Measurements from ENCODE around the gene EFCAB6. TPM values are rescaled to one million over a fixed set of nuclear protein-coding genes. Genes with fewer than 3 reads are reported as not detected.

Gene EFCAB6
- total RNA-seq, 2 donors from 2014 or later = 2.2 to 2.5 TPM

GRCh38 chr22:43553451-43554258, 258.4 kb downstream of the EFCAB6 start:
- ATAC-seq (ENCODE audit: insufficient number of reproducible peaks, low FRiP score, low read depth) (no peak), DNase-seq (ENCODE audit: low spot score) (no peak)
- Histone ChIP-seq H3K9me3 (peaks cover 3% of the 10 kb centered on the region), H3K27me3 (replicated peaks; ENCODE audit: insufficient read depth) (no peaks in the 10 kb centered on the region), H3K27ac (no peak overlapping the region), H3K4me1 (ENCODE audit: control insufficient read depth in 1 of 2, low read depth in 2 of 2) (no peaks in the 10 kb centered on the region), H3K4me3 (no peak overlapping the region), H3K36me3 (no peaks in the 10 kb centered on the region)
- TF ChIP-seq CTCF (IDR thresholded peaks at IDR 0.05) = no peak

- Histone ChIP-seq H3K27me3 (replicated peaks; ENCODE audit: insufficient read depth) (no peaks in the 10 kb centered on the region), H3K27ac (no peak overlapping the region), H3K4me3 (no peak overlapping the region), H3K4me1 (ENCODE audit: control insufficient read depth in 1 of 2, low read depth in 2 of 2) (no peaks in the 10 kb centered on the region), H3K36me3 (no peaks in the 10 kb centered on the region), H3K9me3 (no peaks in the 10 kb centered on the region)
- no peak for ATAC-seq (ENCODE audit: insufficient number of reproducible peaks, low FRiP score, low read depth)
- DNase-seq (ENCODE audit: low spot score) = no peak
- no peak for TF ChIP-seq CTCF (IDR thresholded peaks at IDR 0.05)
These were observed 261.4 kb downstream of the EFCAB6 start for GRCh38 chr22:43550672-43551071.

- no peaks in the 10 kb centered on the region for H3K4me1 ChIP-seq (ENCODE audit: control insufficient read depth in 1 of 2, low read depth in 2 of 2)
- no peaks in the 10 kb centered on the region for H3K9me3 ChIP-seq
- no peak for DNase-seq (ENCODE audit: low spot score)
- no peak overlapping the region for H3K4me3 ChIP-seq
- ATAC-seq (ENCODE audit: insufficient number of reproducible peaks, low FRiP score, low read depth) = no peak
- TF ChIP-seq CTCF (IDR thresholded peaks at IDR 0.05) = no peak
- no peaks in the 10 kb centered on the region for H3K27me3 ChIP-seq (replicated peaks; ENCODE audit: insufficient read depth)
- H3K36me3 ChIP-seq = no peaks in the 10 kb centered on the region
- no peak overlapping the region for H3K27ac ChIP-seq
These were observed 262.0 kb downstream of the EFCAB6 start for GRCh38 chr22:43550024-43550620.

- H3K4me1 ChIP-seq (ENCODE audit: control insufficient read depth in 1 of 2, low read depth in 2 of 2) = no peaks in the 10 kb centered on the region
- ATAC-seq (ENCODE audit: insufficient number of reproducible peaks, low FRiP score, low read depth) (no peak), DNase-seq (ENCODE audit: low spot score) (no peak)
These were observed 265.9 kb downstream of the EFCAB6 start for GRCh38 chr22:43546186-43546585.

More at GRCh38 chr22:43546186-43546585, 265.9 kb downstream of the EFCAB6 start:
- H3K27me3 ChIP-seq (replicated peaks; ENCODE audit: insufficient read depth) = no peaks in the 10 kb centered on the region
- no peaks in the 10 kb centered on the region for H3K9me3 ChIP-seq
- no peaks in the 10 kb centered on the region for H3K36me3 ChIP-seq
- H3K27ac ChIP-seq = no peak overlapping the region
- no peak overlapping the region for H3K4me3 ChIP-seq
- TF ChIP-seq CTCF (IDR thresholded peaks at IDR 0.05) = no peak
